Activated CD8-positive, alpha-beta memory T cell treated with anti-CD3 and anti-CD28 coated beads, Interleukin-2, amount 50 U/mL, for 1 hour (primary cell): Measurements from ENCODE around the gene CD226.
"Not testable (repeated sequence)": the region's sequence is repeated elsewhere in the genome, so short reads cannot be mapped to it uniquely, and the experiment has no call there.

Experiments used
- DNase-seq: peaks from one replicate; pipeline ENCODE4 v3.0.0-alpha.2; 2020; ENCODE audit errors: extremely low read depth

The CD226 gene

GRCh38 chr18:69908838-69909237 lies 38.8 kb downstream of the CD226 start:
- no peak for DNase-seq

GRCh38 chr18:69906765-69907164 lies 40.9 kb downstream of the CD226 start:
- DNase-seq: no peak

GRCh38 chr18:69900941-69901340 lies 46.7 kb downstream of the CD226 start:
- no peak for DNase-seq

- not testable (repeated sequence) for DNase-seq
Observed at GRCh38 chr18:69899154-69899923, 48.3 kb downstream of the CD226 start.

- DNase-seq: no peak
Observed at GRCh38 chr18:69898241-69898861, 49.3 kb downstream of the CD226 start.

- DNase-seq: no peak
Observed at GRCh38 chr18:69897397-69898108, 50.1 kb downstream of the CD226 start.

GRCh38 chr18:69895066-69896047 lies 52.3 kb downstream of the CD226 start:
- no peak for DNase-seq

GRCh38 chr18:69894467-69894866 lies 53.2 kb downstream of the CD226 start:
- no peak for DNase-seq

GRCh38 chr18:69890558-69890957 lies 57.1 kb downstream of the CD226 start:
- no peak for DNase-seq

GRCh38 chr18:69889009-69889408 lies 58.7 kb downstream of the CD226 start:
- no peak for DNase-seq

- no peak for DNase-seq
Observed at GRCh38 chr18:69887256-69887655, 60.4 kb downstream of the CD226 start.

- DNase-seq: no peak
Observed at GRCh38 chr18:69885841-69886531, 61.7 kb downstream of the CD226 start.

- DNase-seq: no peak
Observed at GRCh38 chr18:69885355-69885754, 62.3 kb downstream of the CD226 start.

- no peak for DNase-seq
Observed at GRCh38 chr18:69883781-69884180, 63.9 kb downstream of the CD226 start.

GRCh38 chr18:69882965-69883668 lies 64.6 kb downstream of the CD226 start:
- DNase-seq: no peak

- DNase-seq: no peak
Observed at GRCh38 chr18:69880083-69880482, 67.6 kb downstream of the CD226 start.

- DNase-seq: not testable (repeated sequence)
Observed at GRCh38 chr18:69879051-69879450, 68.6 kb downstream of the CD226 start.

GRCh38 chr18:69878213-69878933 lies 69.3 kb downstream of the CD226 start:
- DNase-seq: no peak

GRCh38 chr18:69876490-69876889 lies 71.2 kb downstream of the CD226 start:
- no peak for DNase-seq

GRCh38 chr18:69874058-69874457 lies 73.6 kb downstream of the CD226 start:
- DNase-seq: no peak
